ENCODE results near the gene PICK1. TPM values are rescaled to one million over a fixed set of nuclear protein-coding genes. Genes with fewer than 3 reads are reported as not detected.

Gene PICK1
- total RNA-seq, 1 experiment from 2014 or later = 45.5 TPM

- Histone ChIP-seq H4K20me1 (ENCODE audit: low read length) (no peaks in the 10 kb centered on the region), H3K27ac (ENCODE audit: low read length) (no peak overlapping the region), H3K9me2 (replicated peaks; ENCODE audit: low read length) (no peaks in the 10 kb centered on the region), H3K4me1 (ENCODE audit: insufficient read depth, low read length) (no peaks in the 10 kb centered on the region), H3F3A (ENCODE audit: low read length, unreplicated experiment) (no peaks in the 10 kb centered on the region), H3K79me2 (ENCODE audit: low read length) (no peaks in the 10 kb centered on the region), H3K27me3 (ENCODE audit: low read length) (no peaks in the 10 kb centered on the region), H2AFZ (ENCODE audit: low read length) (peak overlapping the region; percentile 75), H3K9ac (ENCODE audit: low read length) (no peak overlapping the region), H3K9me3 (ENCODE audit: low read length) (no peaks in the 10 kb centered on the region), H3K36me3 (ENCODE audit: low read depth, low read length) (no peaks in the 10 kb centered on the region; the same call in 1 of the 2 replicates), H3K4me3 (ENCODE audit: low read length) (no peak overlapping the region), H3K4me2 (ENCODE audit: low read length) (peak overlapping the region; percentile 39; the same call in 1 of the 2 replicates)
- CTCF ChIA-PET = interaction anchor here (0.5 to 1.6 kb wide), 10 partner anchors 46 to 716 kb away, joined by 3 to 11 read pairs (median 4); no protein-coding TSS in a partner anchor
- intact Hi-C loops (cut with micrococcal nuclease) = loop anchor here (5.0 kb wide), 2 partner anchors 290 to 520 kb away; partner anchors contain the start of gene DMC1
- DNase-seq (peak; percentile 74), ATAC-seq (peak; percentile 78)
- TF ChIP-seq, protein P1, sequence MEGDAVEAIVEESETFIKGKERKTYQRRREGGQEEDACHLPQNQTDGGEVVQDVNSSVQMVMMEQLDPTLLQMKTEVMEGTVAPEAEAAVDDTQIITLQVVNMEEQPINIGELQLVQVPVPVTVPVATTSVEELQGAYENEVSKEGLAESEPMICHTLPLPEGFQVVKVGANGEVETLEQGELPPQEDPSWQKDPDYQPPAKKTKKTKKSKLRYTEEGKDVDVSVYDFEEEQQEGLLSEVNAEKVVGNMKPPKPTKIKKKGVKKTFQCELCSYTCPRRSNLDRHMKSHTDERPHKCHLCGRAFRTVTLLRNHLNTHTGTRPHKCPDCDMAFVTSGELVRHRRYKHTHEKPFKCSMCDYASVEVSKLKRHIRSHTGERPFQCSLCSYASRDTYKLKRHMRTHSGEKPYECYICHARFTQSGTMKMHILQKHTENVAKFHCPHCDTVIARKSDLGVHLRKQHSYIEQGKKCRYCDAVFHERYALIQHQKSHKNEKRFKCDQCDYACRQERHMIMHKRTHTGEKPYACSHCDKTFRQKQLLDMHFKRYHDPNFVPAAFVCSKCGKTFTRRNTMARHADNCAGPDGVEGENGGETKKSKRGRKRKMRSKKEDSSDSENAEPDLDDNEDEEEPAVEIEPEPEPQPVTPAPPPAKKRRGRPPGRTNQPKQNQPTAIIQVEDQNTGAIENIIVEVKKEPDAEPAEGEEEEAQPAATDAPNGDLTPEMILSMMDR (conservative IDR thresholded peaks at IDR 0.05; ENCODE audit: low read depth, low read length) = peak; percentile 86
- TF ChIP-seq EZH2phosphoT487 (IDR thresholded peaks at IDR 0.05; ENCODE audit: borderline replicate concordance, low read length) = no peak
- no TSS peak for BruUV-seq (replicated peaks)
- POLR2A ChIA-PET (ENCODE audit: unreplicated experiment) = interaction anchor here (0.5 to 0.7 kb wide), 3 partner anchors 266 to 496 kb away, joined by 4 to 6 read pairs (median 4); no protein-coding TSS in a partner anchor
These were observed 5.0 kb upstream of the PICK1 start for GRCh38 chr22:38051900-38052862.

DNA sequence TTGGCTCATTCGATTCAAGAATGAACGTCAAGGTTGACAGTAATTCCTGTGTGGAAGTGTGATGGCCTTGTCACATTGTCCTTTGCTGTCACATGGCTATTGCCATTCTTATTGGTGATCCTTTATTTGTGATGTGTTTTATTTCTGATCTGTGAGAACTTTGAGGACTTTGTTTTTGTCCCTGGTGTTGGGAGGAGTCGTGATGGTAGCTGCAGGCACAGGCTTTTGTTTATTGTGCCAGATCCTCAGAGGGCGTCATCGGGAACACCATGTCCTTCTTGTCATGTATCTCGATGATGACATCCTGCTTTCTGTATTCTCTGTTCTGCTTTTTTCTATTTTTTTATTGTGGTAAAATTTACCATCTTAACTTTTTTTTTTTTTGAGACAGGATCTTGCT lies 5.6 kb downstream of the PICK1 start:
- peaks cover 5% of the 10 kb centered on the region; the same call in 1 of the 2 replicates for H3K4me1 ChIP-seq (ENCODE audit: insufficient read depth, low read length)
- peaks cover 4% of the 10 kb centered on the region; the same call in 1 of the 2 replicates for H3K36me3 ChIP-seq (ENCODE audit: low read depth, low read length)
- H3K9me3 ChIP-seq (ENCODE audit: low read length) = no peaks in the 10 kb centered on the region
- no TSS peak for BruUV-seq (replicated peaks)
- H3K4me3 ChIP-seq (ENCODE audit: low read length) = no peak overlapping the region
- no peaks in the 10 kb centered on the region for H3K9me2 ChIP-seq (replicated peaks; ENCODE audit: low read length)
- ATAC-seq (no peak), DNase-seq (no peak)
- H4K20me1 ChIP-seq (ENCODE audit: low read length) = no peaks in the 10 kb centered on the region
- no peaks in the 10 kb centered on the region for H3F3A ChIP-seq (ENCODE audit: low read length, unreplicated experiment)
- no peak overlapping the region for H3K9ac ChIP-seq (ENCODE audit: low read length)
- POLR2A ChIA-PET (ENCODE audit: unreplicated experiment) = no interaction called here
- CTCF ChIA-PET = no interaction called here
- H3K27me3 ChIP-seq (ENCODE audit: low read length) = no peaks in the 10 kb centered on the region
- no peak overlapping the region for H3K27ac ChIP-seq (ENCODE audit: low read length)
- no peak overlapping the region for H2AFZ ChIP-seq (ENCODE audit: low read length)
- intact Hi-C loops (cut with micrococcal nuclease) = no loop called here
- H3K79me2 ChIP-seq (ENCODE audit: low read length) = peaks cover 6% of the 10 kb centered on the region
- TF ChIP-seq EZH2 (IDR thresholded peaks at IDR 0.05; ENCODE audit: low read length, unreplicated experiment) (no peak), EZH2phosphoT487 (IDR thresholded peaks at IDR 0.05; ENCODE audit: borderline replicate concordance, low read length) (no peak)
- TF ChIP-seq, protein P1 (conservative IDR thresholded peaks at IDR 0.05; ENCODE audit: low read depth, low read length) = no peak
- no peak overlapping the region for H3K4me2 ChIP-seq (ENCODE audit: low read length)

Measured in PC-3 (cell line).